ENCODE results near the gene PALMD.

PALMD gene

GRCh38 chr1:99659755-99660210 lies 13.9 kb downstream of the PALMD start:
- peak; percentile 28 for DNase-seq (ENCODE audit: extremely low read depth, low read depth)
- TF ChIP-seq, protein P1, sequence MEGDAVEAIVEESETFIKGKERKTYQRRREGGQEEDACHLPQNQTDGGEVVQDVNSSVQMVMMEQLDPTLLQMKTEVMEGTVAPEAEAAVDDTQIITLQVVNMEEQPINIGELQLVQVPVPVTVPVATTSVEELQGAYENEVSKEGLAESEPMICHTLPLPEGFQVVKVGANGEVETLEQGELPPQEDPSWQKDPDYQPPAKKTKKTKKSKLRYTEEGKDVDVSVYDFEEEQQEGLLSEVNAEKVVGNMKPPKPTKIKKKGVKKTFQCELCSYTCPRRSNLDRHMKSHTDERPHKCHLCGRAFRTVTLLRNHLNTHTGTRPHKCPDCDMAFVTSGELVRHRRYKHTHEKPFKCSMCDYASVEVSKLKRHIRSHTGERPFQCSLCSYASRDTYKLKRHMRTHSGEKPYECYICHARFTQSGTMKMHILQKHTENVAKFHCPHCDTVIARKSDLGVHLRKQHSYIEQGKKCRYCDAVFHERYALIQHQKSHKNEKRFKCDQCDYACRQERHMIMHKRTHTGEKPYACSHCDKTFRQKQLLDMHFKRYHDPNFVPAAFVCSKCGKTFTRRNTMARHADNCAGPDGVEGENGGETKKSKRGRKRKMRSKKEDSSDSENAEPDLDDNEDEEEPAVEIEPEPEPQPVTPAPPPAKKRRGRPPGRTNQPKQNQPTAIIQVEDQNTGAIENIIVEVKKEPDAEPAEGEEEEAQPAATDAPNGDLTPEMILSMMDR (IDR thresholded peaks at IDR 0.05; ENCODE audit: low read depth, low read length), result no peak

GRCh38 chr1:99660496-99660895 lies 14.6 kb downstream of the PALMD start:
- DNase-seq (ENCODE audit: extremely low read depth, low read depth), result no peak
- TF ChIP-seq, protein P1 (IDR thresholded peaks at IDR 0.05; ENCODE audit: low read depth, low read length), result no peak

DNA sequence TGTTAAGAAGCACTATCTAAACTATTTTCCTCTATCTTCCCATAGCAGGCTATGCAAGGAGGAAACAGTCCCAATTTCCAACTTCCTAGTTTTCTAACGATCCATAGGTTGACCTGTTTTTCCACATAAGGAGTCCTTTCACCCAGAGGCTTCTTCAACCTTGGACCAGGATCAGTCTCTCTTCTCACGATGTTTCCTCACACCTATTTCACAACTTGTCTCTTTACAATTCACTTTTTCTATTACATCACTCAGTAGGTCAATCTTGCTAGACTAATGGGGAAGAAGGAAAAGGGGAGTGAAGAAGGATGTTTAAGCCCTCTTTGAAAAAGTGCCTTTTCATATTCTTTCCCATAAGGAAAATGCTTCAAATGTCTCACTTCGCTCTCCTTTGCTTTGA lies 15.9 kb downstream of the PALMD start:
- TF ChIP-seq, protein P1 (IDR thresholded peaks at IDR 0.05; ENCODE audit: low read depth, low read length), result no peak
- DNase-seq (ENCODE audit: extremely low read depth, low read depth), result no peak

DNA sequence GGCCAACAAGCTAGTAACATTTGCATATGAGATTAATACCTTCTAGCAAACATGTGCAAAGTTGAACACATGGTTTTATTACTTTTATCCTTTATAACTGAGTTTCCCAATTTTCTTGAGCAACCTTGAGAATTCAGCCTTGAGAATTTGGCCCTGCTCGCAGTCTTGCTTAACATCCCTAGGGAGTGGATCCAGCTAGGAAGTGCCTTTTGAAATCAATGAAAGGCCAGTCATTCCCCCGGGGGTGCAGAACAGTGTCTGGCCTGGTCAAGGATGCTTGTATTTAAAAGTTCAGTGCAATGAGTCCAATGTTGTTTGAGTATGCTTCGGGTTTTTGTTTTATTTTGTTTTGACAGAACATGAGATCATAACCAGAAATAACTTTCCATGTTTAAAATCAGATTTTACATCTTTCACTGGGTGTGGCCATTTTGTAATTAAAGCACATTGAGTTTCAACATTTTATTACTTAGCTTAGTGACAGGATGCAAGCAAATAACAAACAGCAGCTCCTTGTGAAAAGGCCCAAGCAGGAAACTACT lies 16.7 kb downstream of the PALMD start:
- DNase-seq (ENCODE audit: extremely low read depth, low read depth), result peak; percentile 96
- TF ChIP-seq, protein P1 (IDR thresholded peaks at IDR 0.05; ENCODE audit: low read depth, low read length), result no peak

DNA sequence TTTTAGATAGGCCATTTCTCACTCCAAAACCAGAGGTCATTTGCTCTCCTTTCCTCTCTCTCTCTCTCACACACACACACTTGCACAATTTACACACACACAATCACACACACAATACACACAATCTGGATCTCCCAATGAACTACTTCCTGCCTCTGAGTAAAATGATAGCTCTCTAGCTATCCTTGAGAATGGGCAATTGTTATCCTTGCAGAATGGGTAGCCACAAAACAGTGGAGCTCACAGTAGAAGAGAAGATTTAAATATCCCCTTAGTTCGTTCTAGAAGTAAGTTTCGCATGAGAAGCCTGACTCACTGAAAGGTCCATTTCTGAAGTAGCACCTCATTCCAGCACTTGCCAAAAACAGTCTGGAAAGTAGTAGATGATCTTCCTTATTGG lies 17.6 kb downstream of the PALMD start:
- TF ChIP-seq, protein P1 (IDR thresholded peaks at IDR 0.05; ENCODE audit: low read depth, low read length), result no peak
- no peak for DNase-seq (ENCODE audit: extremely low read depth, low read depth)

- no peak for DNase-seq (ENCODE audit: extremely low read depth, low read depth)
- TF ChIP-seq, protein P1 (IDR thresholded peaks at IDR 0.05; ENCODE audit: low read depth, low read length), result no peak
These were observed 19.3 kb downstream of the PALMD start for GRCh38 chr1:99665212-99665611.

DNA sequence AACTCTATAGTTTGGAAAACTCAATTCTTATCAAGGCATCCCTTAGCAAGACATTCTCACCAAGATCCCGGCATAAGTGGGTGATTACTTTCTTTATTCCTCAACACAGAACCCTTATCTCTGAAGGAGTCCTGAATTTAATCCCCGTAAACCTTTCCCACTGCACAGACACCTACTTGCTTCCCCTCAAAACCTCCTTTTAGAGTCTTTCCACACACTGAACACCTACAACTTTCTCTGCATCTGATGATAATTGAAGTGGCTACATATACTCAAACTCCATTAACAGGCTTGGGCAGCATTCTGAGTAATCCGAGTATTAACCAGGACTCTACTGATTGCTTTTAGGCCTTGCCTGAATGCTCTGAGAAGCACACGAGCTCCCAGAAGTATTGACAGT lies 23.5 kb downstream of the PALMD start:
- TF ChIP-seq, protein P1 (IDR thresholded peaks at IDR 0.05; ENCODE audit: low read depth, low read length), result no peak
- no peak for DNase-seq (ENCODE audit: extremely low read depth, low read depth)

Data from AG09319 (cell line).